Non-pigmented ciliary epithelial cell (primary cell): ENCODE measurements around the gene FCER1G.

Experiments used
- DNase-seq: peaks from one replicate; pipeline ENCODE4 v3.0.0-alpha.2; 2010; ENCODE audit warnings: low read depth

Gene FCER1G

GRCh38 chr1:161215076-161215475, at the start of gene FCER1G:
Gene FCER1G (plus strand): TSS chr1:161215295. CDS start chr1:161215322, 27 bp downstream.
- DNase-seq: no peak

- peak; percentile 94 for DNase-seq
These were observed 49.1 kb upstream of the FCER1G start, which contains the start of gene PPOX for GRCh38 chr1:161165742-161166668. Gene PPOX (plus strand): TSS chr1:161166426. CDS start chr1:161166848, 422 bp downstream.

- no peak for DNase-seq
These were observed 48.2 kb upstream of the FCER1G start for GRCh38 chr1:161166669-161167548.

GRCh38 chr1:161168906-161169305, 46.2 kb upstream of the FCER1G start:
- DNase-seq: no peak

- no peak for DNase-seq
These were observed 43.9 kb upstream of the FCER1G start for GRCh38 chr1:161171191-161171590.

GRCh38 chr1:161171696-161172095, 43.4 kb upstream of the FCER1G start:
- no peak for DNase-seq

GRCh38 chr1:161172349-161172748, 42.7 kb upstream of the FCER1G start:
- no peak for DNase-seq

- no peak for DNase-seq
These were observed 42.2 kb upstream of the FCER1G start for GRCh38 chr1:161172776-161173376.

- DNase-seq: no peak
These were observed 41.4 kb upstream of the FCER1G start for GRCh38 chr1:161173711-161174110.

- no peak for DNase-seq
These were observed 40.2 kb upstream of the FCER1G start for GRCh38 chr1:161174911-161175310.

- no peak for DNase-seq
These were observed 39.2 kb upstream of the FCER1G start for GRCh38 chr1:161175771-161176453.

- no peak for DNase-seq
These were observed 38.5 kb upstream of the FCER1G start for GRCh38 chr1:161176468-161177111.

- DNase-seq: no peak
These were observed 37.8 kb upstream of the FCER1G start, which contains the start of gene B4GALT3 for GRCh38 chr1:161177112-161177935. Gene B4GALT3 (minus strand): TSS chr1:161177507. CDS start chr1:161176060, 1,447 bp downstream.

- DNase-seq: no peak
These were observed 37.2 kb upstream of the FCER1G start for GRCh38 chr1:161177936-161178244.

- no peak for DNase-seq
These were observed 35.4 kb upstream of the FCER1G start for GRCh38 chr1:161179698-161180097.

GRCh38 chr1:161180639-161181038, 34.5 kb upstream of the FCER1G start:
- DNase-seq: no peak

GRCh38 chr1:161182214-161182613, 32.9 kb upstream of the FCER1G start:
- DNase-seq: no peak

GRCh38 chr1:161185282-161185682, 29.8 kb upstream of the FCER1G start:
- DNase-seq: no peak

GRCh38 chr1:161185732-161186311, 29.3 kb upstream of the FCER1G start:
- no peak for DNase-seq

- DNase-seq: no peak
These were observed 27.8 kb upstream of the FCER1G start for GRCh38 chr1:161187311-161187710.
